Measurements from ENCODE around the gene PHF19.

- TF ChIP-seq CTCF (IDR thresholded peaks at IDR 0.05; ENCODE audit: insufficient read depth, low read length, poor library complexity, severe bottlenecking) (no peak), EZH2phosphoT487 (conservative IDR thresholded peaks at IDR 0.05; ENCODE audit: low read length) (no peak)
These were observed 14.5 kb downstream of the PHF19 start for GRCh38 chr9:120862452-120862851.

All from SU-DHL-6 (cell line).